Right forelimb (tissue), 1 donor: ENCODE measurements around the gene CCDC85C.

Experiments used
- DNase-seq: peaks from one replicate; pipeline ENCODE4 v3.0.0-alpha.2; 2018

The CCDC85C gene

DNA sequence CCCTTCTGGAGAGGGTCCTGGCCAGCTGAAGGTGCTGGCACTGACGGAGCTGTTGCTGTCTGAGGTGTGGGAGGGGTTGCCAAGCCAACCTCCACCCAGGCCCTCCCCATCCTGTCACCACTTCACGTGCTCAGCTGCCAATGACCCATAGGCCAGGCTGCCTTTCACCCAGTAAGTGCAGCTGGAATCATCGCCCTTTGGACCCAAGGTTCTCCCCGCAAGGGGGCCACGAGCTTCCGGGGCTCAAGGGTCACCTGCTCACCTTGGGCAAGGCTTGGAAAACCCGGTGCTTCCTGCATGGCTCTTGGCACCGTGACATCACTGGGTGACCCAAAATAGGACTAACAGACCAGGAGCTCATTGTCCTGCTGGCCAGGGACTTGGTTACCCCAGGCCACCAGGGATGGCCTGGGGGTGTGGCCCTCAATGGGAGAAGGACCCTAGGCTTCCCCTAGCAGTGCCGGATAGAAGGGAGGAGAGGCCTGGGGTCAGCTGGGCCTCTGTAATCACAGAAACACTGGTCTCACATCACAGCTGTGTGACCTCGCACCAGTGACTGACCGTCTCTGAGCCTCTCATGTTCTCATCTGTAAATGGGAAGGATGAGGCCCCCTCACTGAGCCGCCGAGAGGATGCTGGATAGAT, 51.3 kb downstream of the CCDC85C start:
- DNase-seq = no peak

DNA sequence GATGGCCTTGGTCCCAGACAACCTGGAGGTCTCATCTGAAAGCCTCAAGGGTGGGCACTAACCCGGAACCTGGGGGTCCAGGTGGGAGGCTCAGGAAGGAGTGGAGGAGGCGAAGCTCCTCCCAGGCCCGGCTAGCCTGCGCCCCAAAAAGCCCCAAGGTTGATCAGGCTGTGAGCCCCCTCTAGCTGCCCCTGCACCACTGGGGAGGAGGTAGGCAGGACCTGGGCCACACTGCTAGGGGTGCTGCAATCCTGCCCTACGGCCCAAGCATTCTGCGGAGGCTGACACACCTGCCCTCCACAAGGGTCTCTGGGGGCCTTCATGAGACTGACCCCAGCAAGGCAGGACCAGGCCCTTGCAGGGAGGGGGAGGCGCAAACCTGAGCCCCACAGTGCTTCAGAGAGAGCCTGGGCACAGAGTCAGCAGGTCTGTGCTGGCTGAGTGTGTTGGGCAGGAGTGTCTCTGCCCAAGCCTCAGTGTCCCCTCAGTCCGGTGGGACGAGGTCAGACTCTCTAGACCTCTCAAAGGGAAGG, 51.9 kb downstream of the CCDC85C start:
- no peak for DNase-seq

DNA sequence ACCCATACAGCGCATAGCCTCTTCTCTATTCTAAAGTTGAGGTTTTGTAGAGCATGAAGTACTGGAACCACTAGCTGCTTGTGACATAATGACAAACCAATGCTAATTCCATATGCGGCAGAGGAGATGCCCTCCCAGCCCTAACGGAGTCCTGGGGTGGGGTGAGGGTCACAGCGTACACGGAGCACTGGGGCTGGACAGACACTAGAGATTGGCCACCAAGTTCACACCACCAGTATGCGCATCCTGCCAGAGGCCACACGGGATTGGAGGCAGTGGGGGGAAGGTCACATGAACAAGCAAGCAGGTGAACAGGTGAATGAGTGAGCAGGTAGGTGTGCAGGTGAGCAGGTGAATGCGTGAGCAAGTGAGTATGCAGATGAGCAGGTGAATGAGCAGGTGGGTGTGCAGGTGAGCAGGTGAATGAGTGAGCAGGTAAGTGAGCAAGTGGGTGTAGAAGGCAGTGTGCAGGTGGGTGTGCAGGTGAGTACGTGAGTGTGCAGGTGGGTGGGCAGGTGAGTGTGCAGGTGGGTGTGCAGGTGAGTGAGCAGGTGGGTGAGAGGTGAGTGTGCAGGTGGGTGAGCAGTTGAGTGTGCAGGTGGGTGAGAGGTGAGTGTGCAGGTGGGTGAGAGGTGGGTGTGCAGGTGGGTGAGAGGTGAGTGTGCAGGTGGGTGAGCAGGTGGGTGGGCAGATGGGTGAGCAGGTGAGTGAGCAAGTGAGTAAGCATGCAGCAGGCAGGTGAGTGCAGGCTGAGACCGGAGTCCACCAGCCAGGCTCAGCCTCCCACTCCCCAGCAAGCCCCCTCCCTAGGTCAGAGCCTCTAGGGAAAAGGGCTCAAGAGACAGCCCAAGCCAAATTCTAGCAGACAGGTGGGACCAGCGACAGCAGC, 52.7 kb downstream of the CCDC85C start:
- no peak for DNase-seq

DNA sequence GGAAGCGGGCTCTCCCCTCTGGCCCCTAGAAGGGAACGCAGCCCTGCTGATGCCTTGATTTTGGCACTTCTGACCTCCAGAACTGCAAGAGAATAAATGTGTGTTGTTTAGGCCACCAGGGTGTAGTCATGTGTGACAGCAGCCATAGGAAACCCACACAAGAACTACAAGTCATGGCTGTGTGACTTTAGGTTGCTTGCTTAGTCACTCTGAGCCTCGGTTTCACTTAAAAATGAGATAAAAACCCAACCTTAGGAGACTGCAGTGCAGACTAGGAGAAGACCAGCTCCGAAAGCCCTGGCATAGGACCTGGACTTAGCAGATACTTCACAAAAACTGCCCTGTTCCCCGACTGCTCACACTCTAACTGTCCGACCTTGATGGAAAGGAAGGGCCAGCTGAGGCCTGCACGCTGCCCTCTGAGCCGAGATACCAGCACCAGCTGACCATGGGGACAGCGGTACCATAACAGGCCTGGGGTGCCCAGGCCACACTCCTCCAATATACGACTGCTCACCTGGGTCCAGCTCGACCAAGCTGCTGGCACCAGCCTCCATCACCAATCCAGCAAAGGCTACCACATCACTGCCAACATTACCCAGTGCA, 53.5 kb downstream of the CCDC85C start:
- DNase-seq = no peak

DNA sequence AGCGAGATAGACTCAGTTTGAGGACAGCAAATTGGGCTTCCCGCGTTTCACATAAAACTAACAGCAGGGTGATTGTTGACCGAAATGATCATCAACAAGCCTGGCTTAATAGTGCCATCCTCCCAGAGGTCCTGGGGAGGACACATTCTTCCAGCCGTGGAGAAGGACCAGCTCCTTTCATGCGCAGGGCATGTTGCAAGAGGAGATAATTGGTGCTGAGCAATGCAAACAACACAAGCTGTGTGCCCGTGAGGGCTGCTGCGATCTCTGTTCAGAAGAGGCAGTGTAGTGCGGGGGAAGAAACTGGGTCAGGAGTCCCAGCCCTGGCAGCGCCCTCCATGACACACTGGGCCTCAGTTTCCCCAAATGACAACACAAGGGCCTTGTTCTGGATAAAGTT, 54.3 kb downstream of the CCDC85C start:
- no peak for DNase-seq

DNA sequence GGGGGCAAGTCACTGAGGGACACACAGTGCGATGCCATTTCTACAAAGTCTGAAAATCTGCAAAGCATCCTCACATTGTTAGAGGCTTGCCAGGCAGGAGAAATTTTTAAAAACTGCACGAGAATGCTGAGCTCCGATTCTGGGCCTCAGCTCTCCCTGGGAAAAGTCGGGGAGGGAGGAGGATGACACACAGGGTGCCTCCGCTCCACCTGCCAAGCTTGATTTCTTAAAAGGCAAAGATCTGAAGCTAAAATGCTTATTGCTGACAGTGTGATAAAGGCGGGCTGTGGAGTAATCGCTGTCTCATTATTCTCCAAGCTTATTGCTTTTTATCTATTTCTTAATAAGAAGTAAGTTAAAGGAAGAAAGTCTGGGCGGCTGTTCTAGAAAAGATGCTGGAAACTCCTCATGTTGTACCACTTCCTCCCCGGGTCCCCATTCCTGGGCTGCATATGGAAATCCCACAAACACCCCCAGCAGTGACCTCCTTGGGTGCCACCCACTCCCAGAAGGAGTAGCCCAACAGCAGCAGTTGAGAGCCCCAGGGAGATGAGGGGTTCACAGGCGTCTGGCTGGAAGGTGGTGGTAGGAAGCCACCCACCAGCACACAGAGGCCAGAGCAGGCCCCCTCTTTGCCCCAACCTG, 55.0 kb downstream of the CCDC85C start:
- DNase-seq = no peak

DNA sequence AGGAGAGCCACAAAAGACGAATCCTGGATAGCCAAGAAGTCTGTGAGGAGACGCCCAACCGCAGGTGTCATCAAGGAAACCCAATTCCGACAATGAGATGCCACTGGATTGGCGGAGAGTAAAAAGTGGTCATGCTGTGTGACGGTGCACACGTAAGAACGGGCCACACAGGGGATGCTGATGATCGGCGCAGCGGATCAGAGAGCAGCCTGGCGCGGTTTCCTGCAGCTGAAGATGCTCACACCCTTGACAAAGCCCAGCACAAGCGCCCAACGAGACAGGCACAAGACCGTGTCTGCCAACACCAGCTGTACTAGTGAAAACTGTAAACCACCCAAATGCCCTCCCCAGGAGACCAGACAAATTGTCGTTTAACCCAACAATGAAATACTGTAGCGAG, 55.8 kb downstream of the CCDC85C start:
- no peak for DNase-seq

DNA sequence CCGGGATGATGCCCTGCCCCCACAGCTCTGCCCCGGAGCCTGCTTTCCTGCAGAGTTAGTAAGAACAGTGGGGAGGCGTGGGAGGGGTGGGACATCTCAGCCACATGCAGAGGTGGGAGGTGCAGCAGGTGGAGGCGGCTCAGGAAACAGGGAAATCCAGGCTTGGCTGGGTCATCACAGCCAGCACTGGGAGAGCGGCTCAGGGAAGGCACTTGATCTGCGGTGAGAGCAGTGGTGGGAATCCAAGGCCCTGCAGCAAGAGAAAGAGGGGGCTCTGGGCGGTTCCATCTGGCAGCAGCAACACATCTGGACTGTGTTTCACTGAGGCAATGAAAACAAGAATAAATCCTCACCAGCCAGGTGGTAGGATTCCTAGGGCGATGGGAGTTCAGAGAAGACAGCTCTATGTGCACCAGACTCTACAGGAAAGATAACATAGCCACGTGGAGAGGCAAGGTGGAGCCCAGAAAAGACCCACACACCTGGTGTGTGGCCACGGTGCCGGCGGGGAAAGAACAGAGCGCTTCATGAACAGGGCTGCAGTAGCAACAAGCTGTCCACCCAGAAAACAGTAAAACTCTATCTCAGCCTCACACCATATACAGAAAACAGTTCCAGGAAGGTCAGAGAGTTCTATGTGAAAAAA, 57.6 kb downstream of the CCDC85C start:
- no peak for DNase-seq

DNA sequence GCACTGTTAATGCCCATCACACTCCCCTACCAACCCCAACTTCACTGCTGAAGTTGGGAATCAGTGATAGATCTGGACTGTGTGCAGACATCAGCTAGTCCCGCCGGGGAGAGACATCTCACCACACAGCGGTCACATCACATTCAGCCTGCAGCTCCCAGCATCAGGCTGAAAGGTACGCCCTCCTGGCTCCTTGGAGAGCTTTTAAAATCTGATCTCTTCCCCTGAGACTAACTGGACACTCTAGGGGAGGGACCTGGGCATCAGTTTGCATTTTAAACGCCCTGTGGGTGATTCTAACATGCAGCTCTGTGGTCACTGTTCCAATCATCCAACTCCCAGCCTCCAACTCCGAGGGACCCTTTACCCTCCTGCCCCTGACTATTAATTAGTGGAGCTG, 58.4 kb downstream of the CCDC85C start:
- no peak for DNase-seq

DNA sequence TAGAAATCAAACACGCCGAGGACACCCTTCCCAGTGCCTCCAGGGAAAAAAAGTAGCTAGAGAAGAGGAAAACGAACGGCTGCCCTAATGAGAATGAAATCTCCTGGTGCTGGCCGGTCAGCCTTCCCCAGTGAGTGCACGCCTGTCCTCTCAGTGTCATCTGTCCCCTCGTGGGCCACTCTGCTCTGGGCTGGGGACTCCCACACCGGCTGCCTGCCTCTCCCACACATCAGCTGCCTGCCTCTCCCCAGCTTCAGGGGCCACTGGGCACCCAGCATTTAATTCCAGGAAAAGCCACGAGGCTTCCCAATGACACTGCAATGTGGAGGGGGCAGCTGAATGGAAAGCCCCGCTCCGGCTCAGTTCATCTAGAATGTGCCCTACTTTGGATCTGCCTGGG, 59.0 kb downstream of the CCDC85C start:
- no peak for DNase-seq

DNA sequence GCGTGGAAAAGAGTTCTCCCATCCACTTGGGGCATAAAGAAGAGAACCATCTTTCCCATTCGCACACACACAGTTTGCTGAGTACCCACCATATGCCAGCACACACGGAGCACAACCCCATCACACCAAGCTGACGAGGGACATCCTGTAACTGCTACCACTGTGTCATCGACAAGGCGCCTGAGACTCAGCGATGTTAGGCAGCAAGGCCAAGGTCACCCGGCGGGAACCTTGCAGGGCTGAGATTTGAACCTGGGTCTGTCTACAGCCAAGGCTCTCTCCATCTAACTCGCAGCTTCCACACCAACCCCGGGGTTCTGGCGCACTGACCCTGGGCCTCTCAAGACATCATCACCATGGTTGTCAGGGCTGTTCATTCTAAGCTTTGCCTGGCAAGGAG, 60.0 kb downstream of the CCDC85C start:
- DNase-seq = no peak

DNA sequence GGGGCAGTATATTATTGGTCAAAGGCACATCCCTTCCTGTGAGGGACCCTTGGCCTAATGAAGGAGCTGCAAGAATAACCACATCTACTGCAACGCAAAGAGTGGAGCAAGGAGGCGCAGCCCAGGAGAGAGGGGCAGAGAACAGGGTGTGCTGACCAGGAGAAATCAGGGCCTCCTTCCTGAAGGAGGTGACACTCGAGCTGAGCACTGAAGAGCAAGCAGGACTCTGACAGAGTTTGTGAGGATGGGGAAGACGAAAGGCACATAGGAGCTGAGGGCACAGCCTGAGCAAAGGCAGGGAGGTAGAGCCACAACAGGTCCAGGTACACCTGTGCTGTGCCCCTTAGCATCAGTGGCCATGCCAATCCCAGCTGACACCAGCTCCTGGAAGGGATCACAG, 60.6 kb downstream of the CCDC85C start:
- DNase-seq = no peak

DNA sequence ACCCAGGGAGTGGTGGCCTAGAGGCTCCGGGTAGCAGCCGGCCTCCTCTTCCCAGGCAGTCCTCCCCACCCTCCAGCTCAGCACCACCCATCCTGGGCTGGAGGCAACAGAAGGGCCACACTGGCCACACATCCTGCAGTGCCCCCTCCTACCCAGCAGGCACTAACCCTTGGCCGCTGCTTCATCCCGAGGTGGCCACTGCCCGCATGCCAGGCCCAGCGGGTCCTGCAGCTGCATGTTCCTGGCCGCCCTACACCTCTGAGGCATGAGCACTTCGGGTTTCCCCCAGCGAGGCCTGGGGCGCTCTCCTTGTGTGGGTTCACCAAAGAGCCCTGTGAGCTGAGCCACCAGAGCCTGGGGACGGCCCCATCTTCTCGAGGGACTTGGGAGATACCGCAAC, 61.4 kb downstream of the CCDC85C start:
- no peak for DNase-seq

DNA sequence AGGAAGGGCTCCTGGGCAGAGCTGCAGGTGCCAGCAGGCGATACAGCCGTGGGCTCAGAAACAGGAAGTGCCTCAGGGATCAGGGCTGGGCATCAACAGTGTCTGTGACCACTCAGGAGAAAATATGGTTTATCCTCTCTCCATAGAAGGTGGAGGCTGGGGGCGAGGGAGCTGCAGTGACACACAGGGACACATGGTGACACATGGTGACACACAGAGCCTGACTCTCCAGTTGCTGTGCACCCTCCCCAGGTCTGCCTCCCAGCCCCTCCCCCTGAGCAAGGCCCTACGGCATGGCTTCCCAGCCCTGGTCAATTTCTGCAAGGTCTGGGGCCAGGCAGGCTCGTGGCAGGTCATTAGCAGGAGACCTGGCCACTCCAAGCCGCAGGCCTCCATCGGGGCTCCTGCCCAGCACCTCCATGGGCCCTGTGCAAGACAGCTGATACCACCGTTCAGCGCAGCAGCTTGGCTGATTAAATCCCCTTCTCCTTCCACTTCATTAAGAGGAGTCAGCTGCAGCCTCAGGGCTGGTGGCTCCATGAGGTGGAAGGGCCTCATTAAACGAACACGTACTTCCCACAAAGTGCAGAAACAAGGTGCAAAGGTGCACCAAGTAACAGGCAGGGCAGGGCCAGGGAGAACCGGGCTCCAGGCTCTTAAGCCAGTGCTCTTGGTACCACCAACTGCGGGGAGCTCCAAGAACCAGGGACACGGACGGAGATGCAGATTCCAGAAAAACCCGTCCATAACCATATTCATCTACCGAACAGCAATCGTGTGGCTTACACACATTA, 62.1 kb downstream of the CCDC85C start:
- no peak for DNase-seq

DNA sequence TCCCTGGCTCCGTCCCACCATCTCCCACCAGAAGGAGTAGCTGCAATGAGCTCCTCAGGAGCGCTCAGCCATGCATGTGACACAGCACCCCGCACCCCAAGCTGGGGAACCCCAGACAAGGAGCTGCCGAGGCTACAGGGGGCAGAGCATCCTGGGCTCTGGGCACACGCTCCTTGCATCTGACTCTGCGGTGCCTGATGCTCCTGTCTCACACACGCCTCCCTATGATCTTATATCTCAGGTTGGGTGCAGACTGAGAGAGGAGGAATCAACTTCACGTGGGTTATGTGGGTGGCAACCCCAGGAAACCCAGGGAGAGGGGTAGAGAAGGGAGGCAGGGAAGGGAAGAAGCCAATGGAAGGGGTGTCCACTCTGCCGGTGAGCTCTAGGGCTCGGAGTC, 62.8 kb downstream of the CCDC85C start:
- no peak for DNase-seq

DNA sequence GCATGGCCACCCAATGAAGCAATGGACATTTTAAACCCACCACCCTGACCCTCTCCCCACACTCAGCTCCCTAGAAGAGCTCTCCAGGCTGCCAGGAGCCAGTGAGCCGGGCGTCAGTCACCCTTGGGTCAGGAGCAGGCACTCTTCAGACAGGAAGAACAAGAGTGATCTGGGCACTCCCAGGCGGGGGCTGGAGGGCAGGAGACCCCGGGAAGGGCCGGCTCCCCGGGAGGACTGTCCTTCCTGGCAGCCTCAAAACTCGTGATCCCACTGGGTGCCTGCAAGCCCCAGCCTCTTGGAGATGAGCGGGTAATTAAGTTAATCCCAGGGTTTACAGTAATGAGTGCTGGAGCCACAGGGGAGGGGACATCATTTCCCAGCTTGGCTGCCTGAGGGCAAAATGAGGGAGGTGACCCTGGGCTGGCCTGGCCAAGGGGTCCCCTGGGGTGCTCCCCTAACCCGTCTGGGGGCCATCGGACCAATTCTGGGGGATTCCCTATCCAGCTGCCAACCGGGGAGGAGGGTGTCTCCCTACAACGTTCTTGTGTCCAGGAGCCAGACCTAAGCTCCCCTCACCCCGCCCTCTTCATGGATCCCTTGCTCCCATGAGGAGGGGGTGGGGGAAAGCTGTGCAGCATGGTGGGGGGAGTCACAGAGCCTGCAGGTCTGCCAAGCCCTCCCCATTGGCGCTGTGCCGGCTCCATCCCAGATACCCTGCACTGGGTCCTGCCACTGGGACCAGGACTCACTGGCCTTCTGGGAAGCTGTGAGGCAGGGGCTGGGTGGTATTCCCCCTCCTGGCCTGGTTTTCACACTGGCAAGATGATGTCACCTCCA, 63.6 kb downstream of the CCDC85C start:
- no peak for DNase-seq

DNA sequence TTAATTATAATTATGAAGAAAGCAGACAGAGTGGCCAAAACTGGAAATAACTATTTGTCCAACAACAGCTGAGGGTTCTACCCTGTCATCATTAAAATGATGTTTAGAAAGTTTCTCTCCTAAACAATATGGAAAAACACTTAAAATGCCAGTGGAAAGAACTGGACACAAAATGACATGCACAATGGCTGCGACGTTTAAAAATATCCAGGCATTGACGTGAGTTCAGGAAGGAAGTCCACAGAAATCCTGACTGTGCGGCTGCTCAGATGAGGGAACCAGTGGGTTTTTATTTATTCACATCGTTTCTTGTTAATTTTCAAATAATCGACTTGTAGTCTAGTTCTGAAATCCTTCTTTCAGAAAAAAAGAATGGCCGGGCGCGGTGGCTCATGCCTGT, 64.5 kb downstream of the CCDC85C start:
- DNase-seq = no peak

DNA sequence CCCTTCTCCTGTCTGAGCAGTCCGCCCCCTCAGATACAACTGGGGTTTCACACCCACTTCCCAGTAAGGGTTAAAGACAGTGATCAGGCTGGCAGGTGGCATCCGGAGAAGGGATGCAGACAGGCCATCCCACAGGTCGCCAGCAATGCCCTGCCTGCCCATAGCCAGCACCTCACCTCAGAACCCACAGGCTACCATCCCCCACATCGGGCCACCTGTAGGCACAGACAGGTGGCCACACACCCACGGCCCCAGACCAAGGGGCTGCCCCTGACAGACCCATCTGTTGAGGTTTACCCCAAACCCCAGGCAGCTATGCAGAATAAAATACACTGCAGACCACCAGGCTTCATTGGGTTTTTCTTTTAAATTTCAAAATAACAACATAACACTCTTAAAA, 65.3 kb downstream of the CCDC85C start:
- DNase-seq = no peak

DNA sequence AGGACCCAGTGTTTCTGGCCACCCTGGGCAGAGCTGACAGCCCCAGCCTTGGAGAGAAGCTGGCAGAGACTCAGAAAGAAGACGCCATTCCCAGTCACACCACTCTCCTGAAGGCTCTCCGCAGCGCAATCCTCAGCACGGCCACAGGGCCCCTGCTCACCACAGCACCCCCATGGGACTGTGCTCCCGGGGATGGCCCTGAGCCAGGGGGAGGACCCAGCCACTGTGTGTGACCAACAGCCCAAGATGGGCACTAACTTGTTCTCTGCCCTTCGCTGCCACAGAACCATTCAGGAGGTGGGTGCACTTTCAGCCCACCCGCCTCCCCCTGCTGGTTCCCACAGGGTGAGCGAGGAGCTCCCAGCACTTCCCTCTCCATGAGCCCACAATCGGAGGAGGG, 65.7 kb downstream of the CCDC85C start:
- no peak for DNase-seq

DNA sequence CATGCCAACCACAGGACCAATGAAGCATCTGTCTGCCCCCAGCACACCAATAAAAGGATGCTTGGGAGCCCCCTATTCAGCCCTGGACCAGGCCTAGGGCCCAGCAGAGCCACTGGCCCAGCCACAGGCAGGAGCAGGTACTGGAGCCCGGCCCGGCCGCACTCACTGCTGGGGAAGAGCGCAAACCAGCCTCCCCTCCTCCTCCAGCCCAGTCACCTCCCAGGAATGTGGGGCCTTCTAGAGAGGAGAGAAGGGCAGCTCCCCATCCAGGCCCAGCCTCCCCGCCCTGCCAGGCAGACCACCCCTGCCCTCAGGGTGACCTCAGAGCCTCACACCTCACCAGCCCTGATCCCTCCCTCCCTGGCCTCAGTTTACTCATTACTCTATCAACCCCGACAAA, 66.6 kb downstream of the CCDC85C start:
- no peak for DNase-seq
